Dedifferentiated amniotic fluid mesenchymal stem cell (primary cell): ENCODE data around the gene NTNG1.

ENCODE experiments used
- DNase-seq: peaks from one replicate; pipeline ENCODE4 v3.0.0-alpha.2; 2016; ENCODE audit errors: extremely low spot score

Gene NTNG1

DNA sequence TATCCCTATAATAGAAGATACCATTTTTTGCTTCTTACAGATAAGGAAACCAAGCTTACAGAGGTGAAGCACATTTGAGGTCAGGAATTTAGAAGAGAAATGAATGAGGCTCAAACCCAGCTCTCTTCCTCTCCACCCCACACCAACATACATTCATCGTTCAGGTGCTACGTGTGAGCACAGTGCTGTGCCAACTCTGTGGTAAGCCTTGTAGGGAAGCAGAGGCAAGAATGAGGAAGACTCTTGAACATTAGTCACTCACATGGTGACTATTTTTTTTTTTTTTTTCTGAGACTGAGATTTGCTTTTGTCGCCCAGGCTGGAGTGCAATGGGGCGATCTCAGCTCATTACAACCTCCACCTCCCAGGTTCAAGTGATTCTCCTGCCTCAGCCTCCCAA is 314.0 kb downstream of the NTNG1 start:
- no peak for DNase-seq

DNA sequence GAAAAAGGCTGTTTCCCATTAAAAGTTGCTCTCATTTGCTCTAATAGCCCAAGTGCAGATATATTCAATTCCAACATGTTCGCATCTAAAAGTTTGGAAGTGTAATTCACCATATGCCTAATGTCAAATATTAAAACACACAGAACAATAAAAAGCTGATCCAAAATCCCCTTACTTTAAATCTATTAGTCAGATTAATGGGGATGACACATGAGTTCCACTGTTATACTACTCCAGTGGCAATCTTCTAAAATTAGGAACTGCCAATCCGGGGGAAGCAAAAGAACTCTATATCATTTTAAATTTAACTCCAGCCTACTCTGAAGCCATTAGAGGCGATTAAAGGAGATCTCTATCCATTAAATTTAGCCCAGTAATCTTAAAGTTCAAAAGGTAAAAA is 317.1 kb downstream of the NTNG1 start:
- no peak for DNase-seq

DNA sequence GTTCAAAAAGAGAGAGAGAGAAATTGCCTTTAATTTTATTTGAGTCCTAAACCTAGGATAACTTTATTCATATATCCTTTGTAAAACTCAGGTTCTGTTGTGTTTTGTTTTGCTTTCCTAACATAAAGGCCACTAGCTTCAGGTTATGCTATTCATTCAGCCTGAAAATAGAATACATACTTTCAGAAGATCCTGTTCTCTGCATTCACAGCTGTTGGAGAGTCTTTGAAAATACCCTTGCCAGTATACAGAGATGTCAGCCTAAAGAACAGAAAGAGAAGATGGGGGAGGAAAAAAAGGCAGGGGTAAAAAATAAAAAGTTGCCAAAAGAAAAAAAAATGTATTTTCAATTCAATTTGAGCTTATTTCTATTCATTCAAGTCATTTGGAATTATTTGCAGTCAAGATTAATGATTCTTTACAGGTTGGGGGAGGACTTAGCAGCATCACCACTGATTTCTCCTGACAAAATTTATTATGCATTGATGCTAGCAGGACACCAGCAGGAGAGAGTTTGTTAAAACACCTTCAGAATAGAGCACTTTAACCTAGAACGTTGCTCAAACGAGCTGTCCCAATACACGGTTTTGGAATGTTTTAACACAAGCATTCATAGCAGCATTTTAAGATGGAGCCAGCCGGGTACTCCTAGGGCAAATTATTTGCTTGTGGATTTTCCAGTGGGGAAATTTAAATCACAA is 318.5 kb downstream of the NTNG1 start:
- no peak for DNase-seq

DNA sequence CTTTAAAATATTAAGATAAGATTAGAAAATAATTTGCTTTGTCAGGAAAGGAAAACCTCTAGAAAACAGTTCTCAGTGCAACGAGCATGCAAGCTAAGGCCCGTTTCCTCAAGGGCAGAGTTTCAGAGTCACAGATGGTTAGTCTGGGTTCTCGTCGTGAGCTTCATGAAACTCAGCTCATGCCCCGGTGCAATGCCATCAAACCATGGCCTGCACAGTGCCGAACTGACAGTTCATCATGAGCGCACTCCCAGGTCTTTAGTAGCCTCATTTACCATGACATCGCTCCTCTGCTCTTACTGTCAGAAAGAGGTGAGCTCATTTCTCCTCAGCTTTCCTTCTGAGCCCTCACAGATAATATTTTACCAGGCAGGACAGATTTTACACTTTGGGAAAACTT is 319.2 kb downstream of the NTNG1 start:
- DNase-seq, result no peak

DNA sequence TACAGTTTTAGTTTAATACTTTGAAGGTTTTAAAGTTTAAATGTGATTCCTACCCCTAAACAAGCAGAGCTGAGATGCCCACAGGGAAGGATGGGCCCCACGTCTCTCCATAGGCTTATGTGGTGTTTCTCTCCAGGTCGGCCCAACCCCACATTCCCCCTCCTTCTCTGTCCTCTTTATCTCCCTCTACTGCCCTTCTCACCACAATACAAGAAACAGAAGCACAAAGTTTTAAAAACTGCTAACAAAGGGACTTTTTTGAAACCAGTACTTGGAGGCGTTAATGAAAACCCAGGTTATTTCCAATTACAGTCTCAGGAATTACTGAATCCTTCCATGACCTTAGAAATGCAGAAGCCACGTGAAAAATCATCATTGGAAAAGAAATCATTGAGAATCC is 324.0 kb downstream of the NTNG1 start:
- no peak for DNase-seq

DNA sequence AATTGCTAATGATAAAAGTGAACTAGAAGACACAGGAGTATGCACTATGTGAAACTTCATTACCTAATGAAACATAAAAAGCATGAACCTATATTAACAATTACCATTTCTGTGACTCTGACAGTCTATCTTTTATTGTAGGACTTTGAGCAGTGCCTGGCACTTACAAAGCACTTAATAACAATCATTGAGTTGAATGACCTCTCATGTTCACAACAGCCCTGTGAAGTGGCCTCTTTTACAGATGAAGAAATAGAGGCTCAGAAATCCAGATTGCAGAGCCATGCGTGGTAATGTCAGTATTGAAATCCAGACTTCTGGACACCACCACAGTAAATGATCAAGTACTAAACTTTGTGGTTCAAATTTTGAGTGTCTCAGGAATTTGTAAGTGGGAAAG is 326.4 kb downstream of the NTNG1 start:
- DNase-seq, result no peak

DNA sequence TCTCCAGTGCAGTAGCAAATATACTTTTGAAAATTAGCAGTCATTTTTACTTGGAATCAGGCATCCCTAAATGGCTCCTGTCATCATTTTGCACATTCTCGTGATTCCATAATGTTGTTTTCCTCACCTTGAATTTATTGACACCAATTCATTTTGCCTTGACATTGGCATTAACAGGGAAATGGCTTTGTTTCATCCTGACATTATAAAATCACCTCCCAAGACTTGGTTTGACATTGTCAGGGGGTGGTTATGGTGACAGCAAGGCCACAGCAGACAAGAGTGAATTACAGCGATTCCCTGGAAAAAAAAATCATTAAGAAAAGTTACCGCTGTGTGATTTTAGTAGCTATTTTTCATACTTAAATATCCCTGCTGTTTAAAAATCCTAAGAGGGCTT is 327.0 kb downstream of the NTNG1 start:
- no peak for DNase-seq

DNA sequence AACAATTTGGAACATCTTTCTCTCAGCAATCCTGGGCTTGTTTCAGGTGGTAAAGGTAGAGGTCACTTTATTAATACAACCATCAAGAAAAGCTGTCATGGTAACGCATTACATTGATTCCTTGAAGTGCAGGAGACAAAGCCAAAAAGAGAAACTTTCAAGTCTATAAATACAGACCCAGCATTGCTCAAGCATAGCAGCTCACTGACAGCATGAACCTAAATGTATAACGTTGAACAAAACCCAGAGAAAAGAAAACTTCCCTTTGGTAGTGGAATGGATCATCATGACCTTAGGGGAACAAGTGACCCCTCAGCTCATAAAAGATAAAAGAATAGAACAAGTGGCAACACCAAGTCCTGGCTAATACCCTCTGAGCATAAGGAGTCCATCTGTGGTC is 332.2 kb downstream of the NTNG1 start:
- no peak for DNase-seq

DNA sequence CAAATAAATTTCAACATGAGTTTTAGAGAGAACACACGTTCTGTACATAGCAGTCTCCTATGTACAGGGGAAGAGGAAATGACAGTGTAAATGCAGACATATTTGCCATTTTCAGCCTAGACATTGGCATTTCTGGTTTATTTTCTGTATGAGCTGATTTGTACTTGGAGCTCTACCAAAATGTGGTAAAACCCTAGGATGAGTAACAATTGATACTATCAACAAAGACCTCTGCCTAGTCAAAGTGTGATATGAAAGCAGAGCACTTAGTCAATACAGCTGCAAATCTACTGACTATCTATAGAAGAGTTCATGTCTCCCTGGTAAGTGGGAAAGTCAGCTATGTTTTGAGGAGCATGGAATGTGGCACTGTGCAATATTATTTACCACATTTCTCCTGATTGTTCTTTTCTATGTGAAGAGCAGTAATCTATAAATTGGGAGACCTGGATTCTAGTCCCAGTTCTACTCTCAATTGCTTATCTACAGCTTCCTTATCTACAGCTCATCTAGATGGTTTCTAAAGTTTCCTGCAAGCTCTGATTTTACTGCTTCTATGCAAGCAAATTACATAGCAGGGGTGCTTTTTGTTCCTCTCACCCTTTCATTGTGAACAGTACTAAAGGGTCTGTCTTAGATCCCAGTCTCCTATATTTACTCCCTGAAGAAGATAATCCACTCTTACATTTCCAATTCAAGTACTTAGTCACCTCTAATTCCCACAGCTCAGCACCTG is 334.2 kb downstream of the NTNG1 start:
- DNase-seq, result no peak

DNA sequence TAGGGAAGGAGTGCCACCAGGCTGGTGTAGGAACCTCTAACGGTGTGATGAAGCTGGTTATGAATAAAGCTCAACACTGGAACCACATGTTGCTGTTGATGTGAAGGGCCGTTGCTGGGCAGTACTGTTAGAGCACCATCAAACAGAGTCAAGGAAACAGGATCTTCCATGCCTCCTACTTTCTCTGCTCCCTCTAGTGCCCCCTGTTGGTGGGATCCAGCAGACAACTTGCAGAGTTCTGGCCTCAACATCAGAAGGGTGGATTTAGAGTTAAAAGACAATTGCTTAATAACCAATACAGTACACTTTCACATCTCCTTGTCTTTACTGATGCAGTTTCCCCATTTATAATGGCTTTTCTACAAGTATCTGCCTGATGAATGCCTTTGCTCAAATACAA is 336.4 kb downstream of the NTNG1 start:
- DNase-seq, result no peak

DNA sequence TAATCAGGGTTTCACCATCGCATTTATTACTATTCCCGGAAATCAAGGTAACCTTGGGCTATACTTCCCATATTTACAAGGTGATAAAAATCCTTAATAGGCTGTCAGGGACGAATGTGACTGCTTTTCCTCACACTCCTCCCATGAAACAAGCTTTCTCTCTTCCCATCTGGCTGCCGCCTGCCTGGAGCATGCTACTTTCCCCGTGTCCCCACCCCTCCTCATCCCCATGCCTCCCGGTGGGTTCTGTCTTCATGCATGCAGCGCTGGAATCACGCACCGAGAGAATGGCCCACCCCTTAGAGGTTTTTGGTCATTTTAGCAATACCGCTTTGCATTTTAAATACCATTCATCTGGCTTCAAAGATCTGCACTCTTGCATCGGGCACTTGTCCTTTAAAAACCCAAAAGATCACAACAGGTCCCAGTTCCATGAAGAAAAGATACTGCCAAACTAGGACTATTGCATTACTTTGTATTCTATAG is 339.1 kb downstream of the NTNG1 start:
- DNase-seq, result no peak

DNA sequence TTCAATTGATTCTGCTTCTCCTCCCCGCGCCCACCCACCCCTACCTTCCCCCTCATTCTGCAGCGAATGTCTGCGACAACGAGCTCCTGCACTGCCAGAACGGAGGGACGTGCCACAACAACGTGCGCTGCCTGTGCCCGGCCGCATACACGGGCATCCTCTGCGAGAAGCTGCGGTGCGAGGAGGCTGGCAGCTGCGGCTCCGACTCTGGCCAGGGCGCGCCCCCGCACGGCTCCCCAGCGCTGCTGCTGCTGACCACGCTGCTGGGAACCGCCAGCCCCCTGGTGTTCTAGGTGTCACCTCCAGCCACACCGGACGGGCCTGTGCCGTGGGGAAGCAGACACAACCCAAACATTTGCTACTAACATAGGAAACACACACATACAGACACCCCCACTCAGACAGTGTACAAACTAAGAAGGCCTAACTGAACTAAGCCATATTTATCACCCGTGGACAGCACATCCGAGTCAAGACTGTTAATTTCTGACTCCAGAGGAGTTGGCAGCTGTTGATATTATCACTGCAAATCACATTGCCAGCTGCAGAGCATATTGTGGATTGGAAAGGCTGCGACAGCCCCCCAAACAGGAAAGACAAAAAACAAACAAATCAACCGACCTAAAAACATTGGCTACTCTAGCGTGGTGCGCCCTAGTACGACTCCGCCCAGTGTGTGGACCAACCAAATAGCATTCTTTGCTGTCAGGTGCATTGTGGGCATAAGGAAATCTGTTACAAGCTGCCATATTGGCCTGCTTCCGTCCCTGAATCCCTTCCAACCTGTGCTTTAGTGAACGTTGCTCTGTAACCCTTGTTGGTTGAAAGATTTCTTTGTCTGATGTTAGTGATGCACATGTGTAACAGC is 339.9 kb downstream of the NTNG1 start:
- no peak for DNase-seq

DNA sequence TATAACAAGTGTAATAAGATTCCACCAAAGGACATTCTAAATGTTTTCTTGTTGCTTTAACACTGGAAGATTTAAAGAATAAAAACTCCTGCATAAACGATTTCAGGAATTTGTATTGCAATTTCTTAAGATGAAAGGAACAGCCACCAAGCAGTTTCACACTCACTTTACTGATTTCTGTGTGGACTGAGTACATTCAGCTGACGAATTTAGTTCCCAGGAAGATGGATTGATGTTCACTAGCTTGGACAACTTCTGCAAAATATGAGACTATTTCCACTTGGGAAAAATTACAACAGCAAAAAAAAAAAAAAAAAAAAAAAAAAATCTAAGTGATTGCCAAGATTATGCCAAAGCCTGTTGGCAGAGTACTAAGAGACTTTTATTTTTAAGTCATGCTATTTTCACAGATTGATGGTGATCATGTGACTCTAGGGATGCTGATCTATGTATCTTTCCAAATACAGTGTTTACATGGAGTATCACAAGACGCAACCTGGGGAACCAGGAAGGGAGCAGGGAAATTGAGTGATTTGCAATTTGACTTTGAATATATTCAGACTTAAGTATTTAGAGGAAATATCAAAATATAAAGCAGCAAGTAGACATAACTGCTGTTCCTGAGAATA is 341.0 kb downstream of the NTNG1 start:
- DNase-seq, result no peak

DNA sequence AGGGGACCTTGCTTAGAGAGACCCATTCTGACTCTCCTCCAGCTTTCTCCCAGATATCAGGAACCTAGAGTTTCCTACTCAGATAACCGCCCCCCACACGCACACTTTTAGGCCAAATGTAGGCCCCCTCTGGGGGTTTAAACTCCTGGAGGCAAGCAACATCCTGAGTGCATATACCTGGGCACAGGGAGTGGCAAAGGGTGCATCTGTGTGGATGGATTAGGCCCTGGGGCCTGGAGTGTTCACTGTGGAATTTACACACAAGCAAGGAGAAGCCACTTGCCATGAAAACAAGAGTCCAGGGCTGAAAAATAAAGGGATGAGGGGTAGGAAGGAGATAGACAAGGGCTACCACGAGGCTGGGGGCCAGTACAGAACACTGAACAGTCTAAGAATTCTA is 343.1 kb downstream of the NTNG1 start:
- no peak for DNase-seq

DNA sequence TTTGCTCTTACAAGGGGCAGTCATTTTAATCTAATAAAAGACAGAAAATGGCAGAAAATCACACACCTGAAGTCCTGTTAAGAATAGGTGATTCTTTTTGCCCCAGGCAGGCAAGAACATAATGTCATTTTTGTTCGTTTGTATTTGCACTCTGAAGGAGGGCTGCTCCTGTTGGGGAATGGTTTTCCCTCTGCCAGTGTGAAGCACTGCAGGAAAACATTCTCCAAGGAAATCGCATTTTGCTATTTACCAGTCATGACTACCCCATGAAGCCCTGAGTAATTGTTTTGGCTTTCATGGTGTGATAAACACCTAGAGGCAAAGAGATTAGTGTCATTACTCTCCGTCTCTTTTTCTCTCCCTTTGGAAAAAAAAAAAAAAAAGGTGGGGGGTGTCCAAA is 345.5 kb downstream of the NTNG1 start:
- no peak for DNase-seq

DNA sequence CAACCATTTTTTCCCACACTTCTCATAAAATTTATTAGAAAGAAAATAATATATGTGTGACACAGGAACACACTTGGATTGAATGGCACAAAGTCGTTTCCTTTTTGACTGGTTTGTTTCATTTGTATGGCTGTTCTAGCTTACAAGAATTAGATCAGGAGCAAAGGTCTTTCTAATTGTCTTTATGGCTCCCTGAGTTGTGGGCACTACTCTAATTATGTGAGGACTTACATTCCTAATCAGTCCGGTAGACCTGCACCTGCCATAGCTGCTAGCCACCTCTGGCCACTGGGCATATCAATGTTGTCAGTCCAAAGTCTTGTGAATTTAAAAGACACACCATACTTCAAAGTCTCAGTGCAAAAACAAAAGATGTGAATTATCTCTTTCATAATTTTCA is 346.7 kb downstream of the NTNG1 start:
- DNase-seq, result no peak

DNA sequence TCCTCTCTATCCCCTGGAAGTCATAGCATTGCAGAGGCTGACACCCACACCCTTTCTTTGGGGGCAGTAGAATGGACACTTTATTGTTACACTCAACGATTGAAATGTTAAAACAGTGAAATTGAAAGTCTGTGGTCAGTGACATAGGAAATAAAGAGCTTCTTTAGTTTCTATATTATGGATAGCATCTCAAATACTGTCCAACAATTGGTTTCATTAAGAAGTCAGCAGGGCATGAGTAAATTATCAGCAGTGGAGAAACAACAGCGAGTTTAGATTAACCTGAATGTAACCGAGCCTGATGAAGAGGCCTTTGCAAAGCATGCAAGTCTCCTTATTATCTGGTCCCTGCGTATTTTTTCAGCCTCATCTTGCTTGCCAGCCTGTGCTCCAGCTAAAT is 350.7 kb downstream of the NTNG1 start:
- no peak for DNase-seq

DNA sequence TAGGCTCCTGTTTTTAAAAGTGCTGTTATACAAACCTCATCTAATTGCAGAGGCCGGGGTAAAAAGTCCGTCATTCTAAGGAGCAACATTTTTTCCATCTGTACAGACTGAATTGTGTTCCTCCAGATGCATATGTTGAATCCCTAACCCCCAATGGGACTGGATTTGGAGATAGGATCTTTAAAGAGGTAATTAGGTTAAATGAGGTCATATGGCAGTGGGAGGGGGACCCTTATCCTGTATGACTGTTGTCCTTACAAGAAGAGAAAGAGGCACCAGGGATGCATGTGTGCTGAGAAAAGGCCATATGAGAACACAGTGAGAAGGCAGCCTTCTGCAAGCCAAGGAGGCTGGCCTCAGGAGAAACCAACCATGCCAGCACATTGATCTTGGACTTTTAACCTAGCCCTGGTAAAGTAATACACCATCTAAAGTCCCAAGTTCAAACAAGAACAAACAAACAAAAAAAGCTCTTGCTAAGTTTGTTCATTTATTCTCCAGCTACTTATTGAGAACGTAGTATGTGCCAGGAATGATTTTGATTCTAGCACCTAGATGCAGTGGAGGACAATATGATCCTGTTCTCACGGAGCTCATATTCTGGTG is 352.4 kb downstream of the NTNG1 start:
- DNase-seq, result no peak

DNA sequence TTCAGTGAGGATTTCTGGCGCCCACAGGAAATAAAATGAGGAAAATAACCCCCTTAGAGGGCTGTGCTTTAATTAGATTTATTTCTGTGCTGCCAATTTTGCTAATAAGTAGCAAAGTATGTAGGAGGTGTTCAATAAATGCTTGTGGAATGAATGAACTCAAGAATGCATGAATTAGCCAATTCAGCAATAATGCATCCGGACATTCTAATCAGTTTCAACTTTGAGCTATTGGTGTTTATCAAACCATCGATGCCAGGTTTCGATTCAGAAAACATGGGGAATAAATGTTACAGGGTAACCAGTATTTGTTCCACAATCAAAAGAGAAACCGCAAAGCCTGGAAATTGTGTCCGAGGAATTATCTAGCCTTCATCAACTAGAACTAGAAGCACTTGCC is 353.2 kb downstream of the NTNG1 start:
- DNase-seq, result no peak

DNA sequence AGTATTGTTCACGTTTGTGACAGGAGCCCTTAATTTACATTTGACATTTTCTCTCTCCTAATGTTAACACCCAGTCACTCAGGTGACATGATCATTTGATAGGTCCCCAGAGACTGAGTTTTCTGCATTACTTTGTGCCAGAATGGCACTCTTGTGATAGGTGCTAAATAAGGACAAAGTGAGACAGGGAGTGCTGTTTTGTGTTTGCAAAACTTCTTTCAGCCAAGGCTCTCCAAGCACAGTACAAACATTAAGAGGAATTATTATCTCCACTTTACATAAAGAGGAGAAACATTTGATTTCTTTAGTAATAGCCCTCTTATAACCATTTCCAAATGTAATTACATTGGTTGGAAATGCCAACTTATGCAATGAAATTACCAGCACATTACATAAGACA is 355.2 kb downstream of the NTNG1 start:
- no peak for DNase-seq

DNA sequence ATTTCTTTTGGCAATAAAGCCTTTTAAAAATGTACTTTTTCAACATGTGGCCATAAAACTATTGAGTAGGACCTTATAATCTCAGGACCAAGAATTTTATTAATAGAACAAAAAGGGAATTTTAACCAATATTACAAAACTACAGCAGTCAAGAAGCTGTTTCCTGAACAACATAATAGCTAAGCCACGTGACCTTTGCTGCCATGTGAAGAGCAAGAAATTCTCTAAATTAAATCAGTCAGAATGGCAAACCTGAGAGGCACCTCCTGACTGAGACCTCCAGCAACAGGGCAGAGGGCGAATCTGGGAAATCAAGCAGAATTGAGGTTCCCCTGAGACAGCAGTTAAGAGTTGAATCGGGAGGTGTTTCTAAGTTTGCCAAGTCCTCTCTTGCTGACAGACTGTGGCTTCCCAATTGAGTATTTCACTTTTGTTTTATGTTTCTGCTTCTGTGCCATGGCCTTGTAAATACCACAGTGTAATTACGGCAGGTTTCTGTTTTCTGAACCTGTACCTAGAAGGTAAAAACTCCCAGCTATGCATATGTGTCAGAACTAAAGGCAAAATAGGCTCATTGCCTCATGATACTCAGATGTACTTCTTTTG is 358.4 kb downstream of the NTNG1 start:
- no peak for DNase-seq
